Measurements from ENCODE around the gene NRG2.

NRG2 gene

GRCh38 chr5:139812836-139813805 lies 230.0 kb downstream of the NRG2 start:
- no peaks in the 10 kb centered on the region for H3F3A ChIP-seq (ENCODE audit: control insufficient read depth, insufficient read depth)
- H3K4me1 ChIP-seq (ENCODE audit: control insufficient read depth, low read length) = no peaks in the 10 kb centered on the region
- H3K9me3 ChIP-seq (ENCODE audit: control insufficient read depth, insufficient read depth, low read length) = no peaks in the 10 kb centered on the region
- peaks cover 6% of the 10 kb centered on the region; the same call in 1 of the 2 replicates for H3K27me3 ChIP-seq (ENCODE audit: control insufficient read depth, low read length)
- H3K9me2 ChIP-seq (replicated peaks; ENCODE audit: control insufficient read depth, low read length) = no peaks in the 10 kb centered on the region
- H3K27ac ChIP-seq (ENCODE audit: low read depth, low read length) = no peak overlapping the region
- H3K4me3 ChIP-seq (ENCODE audit: low read length) = no peak overlapping the region
- H4K20me1 ChIP-seq (ENCODE audit: control insufficient read depth, insufficient read depth, low read depth, low read length) = no peaks in the 10 kb centered on the region
- no peaks in the 10 kb centered on the region for H3K79me2 ChIP-seq (ENCODE audit: control insufficient read depth, low read length)
- H3K4me2 ChIP-seq (ENCODE audit: low read length) = no peak overlapping the region
- TF ChIP-seq EZH2phosphoT487 (IDR thresholded peaks at IDR 0.05; ENCODE audit: borderline replicate concordance, low read length) = no peak
- TF ChIP-seq, protein P1, sequence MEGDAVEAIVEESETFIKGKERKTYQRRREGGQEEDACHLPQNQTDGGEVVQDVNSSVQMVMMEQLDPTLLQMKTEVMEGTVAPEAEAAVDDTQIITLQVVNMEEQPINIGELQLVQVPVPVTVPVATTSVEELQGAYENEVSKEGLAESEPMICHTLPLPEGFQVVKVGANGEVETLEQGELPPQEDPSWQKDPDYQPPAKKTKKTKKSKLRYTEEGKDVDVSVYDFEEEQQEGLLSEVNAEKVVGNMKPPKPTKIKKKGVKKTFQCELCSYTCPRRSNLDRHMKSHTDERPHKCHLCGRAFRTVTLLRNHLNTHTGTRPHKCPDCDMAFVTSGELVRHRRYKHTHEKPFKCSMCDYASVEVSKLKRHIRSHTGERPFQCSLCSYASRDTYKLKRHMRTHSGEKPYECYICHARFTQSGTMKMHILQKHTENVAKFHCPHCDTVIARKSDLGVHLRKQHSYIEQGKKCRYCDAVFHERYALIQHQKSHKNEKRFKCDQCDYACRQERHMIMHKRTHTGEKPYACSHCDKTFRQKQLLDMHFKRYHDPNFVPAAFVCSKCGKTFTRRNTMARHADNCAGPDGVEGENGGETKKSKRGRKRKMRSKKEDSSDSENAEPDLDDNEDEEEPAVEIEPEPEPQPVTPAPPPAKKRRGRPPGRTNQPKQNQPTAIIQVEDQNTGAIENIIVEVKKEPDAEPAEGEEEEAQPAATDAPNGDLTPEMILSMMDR (IDR thresholded peaks at IDR 0.05; ENCODE audit: low read depth, low read length, poor library complexity, severe bottlenecking) = no peak
- no peaks in the 10 kb centered on the region for H3K36me3 ChIP-seq (ENCODE audit: control insufficient read depth, low read length)

DNA sequence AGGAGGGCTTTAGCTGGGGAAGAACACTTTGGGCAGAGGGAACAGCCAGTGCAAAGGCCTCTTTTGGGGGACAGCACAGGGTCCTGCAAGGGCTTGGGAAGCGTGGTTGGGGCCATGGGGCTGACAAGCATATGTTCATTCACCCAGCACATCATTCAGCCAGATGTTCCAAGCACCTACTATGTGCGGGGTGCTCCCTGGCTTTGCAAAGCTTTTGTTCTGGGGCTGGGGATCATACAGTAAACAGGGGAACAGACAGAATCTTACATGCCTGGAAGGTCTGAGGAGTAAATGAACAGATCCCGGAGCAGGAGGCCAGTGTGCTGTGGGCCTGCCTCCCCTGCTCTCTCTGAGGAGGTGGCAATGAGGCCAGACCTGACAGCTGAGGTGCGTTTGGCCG lies 230.8 kb downstream of the NRG2 start:
- Histone ChIP-seq H3K79me2 (ENCODE audit: control insufficient read depth, low read length) (no peaks in the 10 kb centered on the region), H3K27me3 (ENCODE audit: control insufficient read depth, low read length) (no peaks in the 10 kb centered on the region), H3K36me3 (ENCODE audit: control insufficient read depth, low read length) (no peaks in the 10 kb centered on the region), H4K20me1 (ENCODE audit: control insufficient read depth, insufficient read depth, low read depth, low read length) (no peaks in the 10 kb centered on the region), H3K27ac (ENCODE audit: low read depth, low read length) (no peak overlapping the region), H3K4me2 (ENCODE audit: low read length) (no peak overlapping the region), H3K4me3 (ENCODE audit: low read length) (no peak overlapping the region), H3K9me3 (ENCODE audit: control insufficient read depth, insufficient read depth, low read length) (no peaks in the 10 kb centered on the region), H3K9me2 (replicated peaks; ENCODE audit: control insufficient read depth, low read length) (no peaks in the 10 kb centered on the region), H3F3A (ENCODE audit: control insufficient read depth, insufficient read depth) (no peaks in the 10 kb centered on the region), H3K4me1 (ENCODE audit: control insufficient read depth, low read length) (no peaks in the 10 kb centered on the region)
- no peak for TF ChIP-seq EZH2phosphoT487 (IDR thresholded peaks at IDR 0.05; ENCODE audit: borderline replicate concordance, low read length)
- TF ChIP-seq, protein P1 (IDR thresholded peaks at IDR 0.05; ENCODE audit: low read depth, low read length, poor library complexity, severe bottlenecking) = no peak

DNA sequence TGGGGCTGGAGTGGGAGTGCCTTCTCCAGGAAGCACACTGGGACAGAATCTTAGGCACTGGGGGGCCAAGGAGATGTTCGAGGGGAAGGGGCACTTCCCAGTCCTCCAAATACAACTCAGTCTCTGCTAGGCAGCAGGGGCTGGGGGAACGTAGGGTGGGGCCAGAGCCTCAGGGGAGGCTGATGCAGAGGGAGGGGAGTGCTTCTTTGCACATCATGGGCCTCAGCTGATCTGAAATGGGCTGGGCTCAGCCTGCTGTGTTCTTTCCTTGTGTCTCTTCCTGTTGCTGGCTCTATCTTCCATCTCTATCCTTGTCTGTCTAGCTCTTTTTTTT lies 231.9 kb downstream of the NRG2 start:
- Histone ChIP-seq H4K20me1 (ENCODE audit: control insufficient read depth, insufficient read depth, low read depth, low read length) (no peaks in the 10 kb centered on the region), H3K79me2 (ENCODE audit: control insufficient read depth, low read length) (no peaks in the 10 kb centered on the region), H3K9me2 (replicated peaks; ENCODE audit: control insufficient read depth, low read length) (no peaks in the 10 kb centered on the region), H3K4me2 (ENCODE audit: low read length) (no peak overlapping the region), H3F3A (ENCODE audit: control insufficient read depth, insufficient read depth) (no peaks in the 10 kb centered on the region), H3K9me3 (ENCODE audit: control insufficient read depth, insufficient read depth, low read length) (no peaks in the 10 kb centered on the region), H3K27me3 (ENCODE audit: control insufficient read depth, low read length) (no peaks in the 10 kb centered on the region), H3K4me3 (ENCODE audit: low read length) (no peak overlapping the region), H3K36me3 (ENCODE audit: control insufficient read depth, low read length) (no peaks in the 10 kb centered on the region), H3K27ac (ENCODE audit: low read depth, low read length) (no peak overlapping the region), H3K4me1 (ENCODE audit: control insufficient read depth, low read length) (no peaks in the 10 kb centered on the region)
- no peak for TF ChIP-seq EZH2phosphoT487 (IDR thresholded peaks at IDR 0.05; ENCODE audit: borderline replicate concordance, low read length)
- TF ChIP-seq, protein P1 (IDR thresholded peaks at IDR 0.05; ENCODE audit: low read depth, low read length, poor library complexity, severe bottlenecking) = no peak
